GM19099 (cell line): ENCODE data around the gene PPP1R9B.
A peak's percentile ranks its signal among the peaks of the same experiment; 100 is the strongest.

ENCODE experiments used
- POLR2A ChIP-seq: IDR thresholded peaks from 3 replicates; pipeline ENCODE4 v1.6.1; 2011; ENCODE audit warnings: low read depth; ENCODE audit not compliant: insufficient read length; ENCODE audit errors: extremely low read depth

PPP1R9B gene

DNA sequence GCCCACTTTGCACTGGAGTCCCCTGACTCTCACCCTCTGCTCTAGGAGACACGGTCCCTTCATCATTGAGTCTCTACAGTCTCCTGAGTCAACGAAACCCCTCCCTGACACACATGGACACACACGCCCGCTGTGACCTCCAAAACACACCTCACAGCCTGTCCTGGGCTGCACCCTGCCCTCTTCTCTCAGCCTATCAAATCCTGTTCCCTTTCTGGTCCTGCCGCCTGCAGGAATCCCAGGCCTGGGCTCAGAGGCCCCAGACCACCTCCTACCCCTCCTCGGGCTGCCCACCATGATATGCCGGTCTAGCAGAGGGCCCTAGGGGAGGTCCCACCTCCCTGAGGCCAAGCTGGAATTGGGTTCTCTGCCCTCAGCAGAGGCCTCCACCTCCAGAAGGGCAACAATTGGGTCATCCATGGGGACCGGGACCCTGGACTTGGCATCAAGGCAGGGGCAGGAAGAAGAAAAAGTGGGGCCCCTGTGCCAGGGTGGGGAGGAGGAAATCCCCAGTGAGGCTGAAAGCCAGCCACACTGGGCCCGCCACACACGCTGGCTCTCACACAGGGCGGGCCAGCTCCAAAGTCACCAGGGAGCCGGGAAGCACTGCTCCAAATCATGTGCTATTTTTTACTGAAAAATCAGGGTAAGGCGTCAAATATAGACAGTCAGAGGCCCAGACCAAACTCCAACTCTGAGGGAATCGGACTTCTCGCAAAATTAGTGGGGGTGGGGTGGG is 3.4 kb downstream of the PPP1R9B start:
- TF ChIP-seq POLR2A, result peak; percentile 42

DNA sequence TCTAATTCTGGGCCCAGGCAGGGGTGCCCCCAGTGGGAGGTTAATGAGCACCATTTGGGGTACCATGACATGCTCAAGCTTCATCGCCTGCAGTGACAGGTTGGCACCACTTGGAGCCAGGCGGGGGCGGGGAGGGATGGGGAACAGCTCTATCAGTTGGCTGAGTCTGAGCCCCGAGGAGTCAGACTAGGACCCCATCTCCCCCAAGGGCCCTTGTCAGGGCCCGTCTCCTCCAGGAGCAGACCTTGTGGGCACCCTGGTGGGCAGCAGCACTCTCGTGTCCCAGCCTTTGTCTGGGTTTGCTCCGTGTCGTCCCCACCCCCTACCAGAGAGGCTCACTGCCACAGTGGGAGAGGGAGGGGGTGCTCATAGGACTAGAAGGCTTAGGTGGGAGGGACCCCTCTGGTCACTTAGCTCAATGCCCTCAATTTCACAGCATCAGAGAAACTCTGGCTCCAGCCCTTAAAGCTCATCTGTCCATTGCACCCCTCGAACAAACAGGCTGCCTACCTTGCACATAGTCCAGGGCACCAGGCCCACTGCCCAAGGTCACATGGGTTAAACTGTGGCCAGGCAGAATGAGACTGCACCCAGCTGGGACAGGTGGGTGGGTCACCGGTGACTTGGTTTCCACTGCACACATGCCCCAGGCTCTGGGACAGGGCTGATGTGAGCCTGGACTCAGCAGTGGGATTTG is 4.1 kb downstream of the PPP1R9B start:
- TF ChIP-seq POLR2A, result no peak

DNA sequence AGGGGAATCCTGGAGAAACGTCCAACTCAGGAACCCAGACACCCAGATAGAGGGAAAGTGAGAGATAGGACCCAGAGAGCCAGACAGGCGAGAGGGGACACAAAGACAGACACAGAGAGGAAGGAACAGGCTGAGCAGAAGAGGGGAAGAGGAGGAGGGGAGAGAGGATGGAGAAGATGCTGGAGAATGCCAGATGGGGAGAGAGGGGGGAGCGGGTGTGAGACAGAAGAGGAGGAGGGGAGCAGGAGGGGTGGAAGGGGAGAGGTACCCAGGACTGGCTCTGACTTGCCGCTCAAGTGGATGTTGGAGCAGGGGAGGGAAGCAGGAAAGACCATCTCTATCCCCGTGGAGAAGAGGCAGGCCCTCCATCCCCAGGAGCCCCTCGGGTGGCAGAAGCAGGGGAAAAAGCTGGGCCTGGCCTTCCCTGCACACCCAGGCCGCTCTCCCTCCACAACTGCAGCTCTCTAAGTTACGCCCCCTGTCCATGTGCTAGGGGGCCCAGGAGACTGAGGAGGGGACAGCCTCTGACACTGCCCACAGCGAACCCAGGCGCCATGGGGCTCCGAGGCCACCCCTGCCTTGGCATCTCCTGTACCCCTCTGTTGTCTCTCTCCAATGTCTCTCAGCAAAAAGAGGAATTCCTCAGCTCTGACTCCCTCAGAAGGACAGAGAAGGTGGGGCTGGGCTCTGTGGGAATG is 4.8 kb downstream of the PPP1R9B start:
- TF ChIP-seq POLR2A, result no peak

DNA sequence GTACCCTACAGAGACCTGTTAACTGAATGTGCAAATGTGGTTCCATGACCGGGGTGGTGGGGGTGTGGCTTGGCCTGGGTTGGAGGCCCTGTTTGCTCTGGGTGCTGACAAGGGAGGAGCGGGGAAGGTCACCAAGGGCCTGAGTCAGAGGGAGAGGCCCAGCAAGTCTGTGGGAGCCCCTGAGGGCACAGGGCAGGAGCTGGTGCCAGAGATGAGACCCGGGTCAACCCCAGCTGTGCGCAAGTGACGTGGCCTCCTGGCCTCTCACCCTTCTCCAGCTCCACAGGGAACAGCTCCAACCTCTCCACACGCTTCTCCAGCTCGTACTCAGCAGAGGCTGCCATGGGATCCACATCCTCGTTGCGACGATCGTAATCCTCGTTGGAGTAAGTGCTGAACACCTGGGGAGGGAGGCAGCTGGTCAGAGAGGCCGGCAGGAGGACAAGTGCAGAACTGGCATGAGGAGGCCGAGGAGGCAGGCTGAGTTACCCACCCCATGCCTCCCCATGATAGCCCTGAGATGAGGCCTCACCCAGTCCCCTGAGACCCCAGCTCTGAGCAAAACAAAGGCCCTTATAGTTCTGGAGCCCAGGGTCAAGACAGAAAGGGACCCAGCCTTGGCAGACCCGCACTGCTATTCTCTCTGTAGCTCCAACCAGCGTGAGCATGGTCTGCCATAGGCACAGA is 5.5 kb downstream of the PPP1R9B start:
- TF ChIP-seq POLR2A, result no peak

DNA sequence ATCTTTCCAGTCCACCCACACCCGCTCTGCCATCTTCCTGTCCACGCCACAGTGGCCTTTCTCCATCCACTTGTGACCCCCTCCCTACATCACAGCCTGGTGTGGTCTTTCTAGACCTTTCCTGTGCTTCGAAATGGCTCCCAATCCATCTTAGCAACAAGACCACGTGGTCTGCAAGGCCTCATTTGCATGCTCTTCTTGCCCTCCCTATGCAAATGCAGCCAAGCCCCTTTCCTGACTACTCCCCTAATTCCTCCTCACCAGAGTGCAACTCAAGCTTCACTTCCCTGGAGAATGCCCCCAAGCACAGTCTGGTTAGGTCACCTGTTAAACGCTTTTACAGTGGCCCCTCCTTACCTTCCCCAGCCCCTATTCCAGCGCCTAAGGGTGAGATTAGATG is 6.1 kb downstream of the PPP1R9B start:
- no peak for TF ChIP-seq POLR2A

DNA sequence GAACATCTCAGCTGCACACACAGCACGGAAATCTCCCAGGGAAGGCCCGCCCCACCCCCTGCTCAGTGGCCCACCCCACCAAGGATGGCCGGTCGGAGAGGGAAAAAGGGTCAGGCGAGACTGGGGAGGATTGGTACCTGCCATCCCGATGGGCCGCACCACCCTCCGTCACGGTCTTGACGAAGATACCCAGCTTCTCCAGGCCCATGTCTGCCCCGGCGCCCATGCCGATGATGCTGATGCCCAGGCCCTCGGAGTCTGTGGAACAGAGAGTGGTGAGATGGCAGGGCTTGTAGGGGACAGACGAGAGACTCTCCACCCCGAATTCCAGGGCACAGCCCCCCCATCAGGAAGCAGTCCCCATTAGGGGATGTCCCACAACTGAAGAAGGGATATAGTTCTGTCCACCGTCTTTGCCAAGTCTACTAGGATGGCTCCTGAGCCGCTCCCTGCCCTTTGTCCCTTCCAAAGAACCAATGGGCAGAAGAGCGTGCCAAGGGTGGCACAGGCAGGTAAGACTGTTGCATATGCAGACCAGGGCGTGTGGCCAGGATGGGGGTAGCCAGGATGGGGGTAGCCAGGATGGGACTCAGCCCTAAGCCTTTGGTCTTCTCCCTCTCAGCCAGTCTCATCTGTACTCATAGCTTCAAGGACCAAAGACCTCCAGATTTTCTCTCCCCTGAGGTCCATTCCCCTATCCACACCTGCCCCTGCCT is 6.9 kb downstream of the PPP1R9B start:
- TF ChIP-seq POLR2A, result no peak

DNA sequence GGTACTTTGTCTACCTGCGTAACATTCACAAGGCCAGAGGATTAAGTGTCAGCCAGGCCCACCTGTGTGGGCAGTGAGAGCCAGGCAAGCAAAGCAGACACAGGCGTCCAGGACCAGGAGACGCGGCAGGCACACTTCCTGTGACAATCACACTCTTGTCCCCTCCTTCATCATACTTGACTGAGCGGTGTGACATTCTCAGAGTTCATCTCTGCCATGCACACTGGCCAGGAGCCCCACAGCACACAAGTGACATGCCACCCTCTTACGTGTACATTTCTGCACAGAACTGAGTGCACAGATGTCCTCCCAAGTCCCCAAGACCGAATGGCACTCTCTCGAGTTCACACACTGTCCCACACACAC is 8.7 kb downstream of the PPP1R9B start:
- no peak for TF ChIP-seq POLR2A

DNA sequence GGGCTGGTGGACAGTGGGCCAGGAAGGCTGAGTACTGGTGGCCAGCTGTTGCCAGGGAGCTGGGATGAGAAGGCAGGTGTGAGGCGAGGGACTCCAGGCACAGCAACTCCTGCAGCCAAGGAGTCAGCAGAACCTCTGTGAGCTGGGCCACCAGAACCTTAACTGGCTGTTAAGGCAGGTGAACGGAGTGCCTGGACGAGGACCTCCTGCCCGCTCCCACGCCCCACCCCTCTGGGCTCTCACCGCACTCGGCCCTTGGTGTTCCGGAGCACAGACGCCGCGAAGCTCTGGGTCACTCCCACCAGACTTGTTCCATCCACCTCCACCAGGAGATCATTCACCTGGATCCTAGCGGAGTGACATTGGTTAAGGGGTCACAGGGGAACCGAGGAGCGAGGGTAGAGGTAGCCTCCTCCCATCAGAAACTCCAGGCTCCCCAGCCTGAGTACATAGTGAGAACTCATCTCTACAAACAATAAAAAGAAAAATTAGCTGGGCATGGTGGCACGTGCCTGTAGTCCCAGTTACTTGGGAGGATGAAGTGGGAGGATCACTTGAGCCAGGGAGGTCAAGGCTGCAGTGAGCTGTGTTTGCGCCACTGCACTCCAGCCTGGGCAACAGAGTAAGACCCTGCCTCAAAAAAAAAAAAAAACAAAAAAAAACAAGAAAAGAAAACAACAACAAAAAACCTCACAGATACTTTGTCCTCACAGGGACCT is 9.3 kb downstream of the PPP1R9B start:
- no peak for TF ChIP-seq POLR2A

DNA sequence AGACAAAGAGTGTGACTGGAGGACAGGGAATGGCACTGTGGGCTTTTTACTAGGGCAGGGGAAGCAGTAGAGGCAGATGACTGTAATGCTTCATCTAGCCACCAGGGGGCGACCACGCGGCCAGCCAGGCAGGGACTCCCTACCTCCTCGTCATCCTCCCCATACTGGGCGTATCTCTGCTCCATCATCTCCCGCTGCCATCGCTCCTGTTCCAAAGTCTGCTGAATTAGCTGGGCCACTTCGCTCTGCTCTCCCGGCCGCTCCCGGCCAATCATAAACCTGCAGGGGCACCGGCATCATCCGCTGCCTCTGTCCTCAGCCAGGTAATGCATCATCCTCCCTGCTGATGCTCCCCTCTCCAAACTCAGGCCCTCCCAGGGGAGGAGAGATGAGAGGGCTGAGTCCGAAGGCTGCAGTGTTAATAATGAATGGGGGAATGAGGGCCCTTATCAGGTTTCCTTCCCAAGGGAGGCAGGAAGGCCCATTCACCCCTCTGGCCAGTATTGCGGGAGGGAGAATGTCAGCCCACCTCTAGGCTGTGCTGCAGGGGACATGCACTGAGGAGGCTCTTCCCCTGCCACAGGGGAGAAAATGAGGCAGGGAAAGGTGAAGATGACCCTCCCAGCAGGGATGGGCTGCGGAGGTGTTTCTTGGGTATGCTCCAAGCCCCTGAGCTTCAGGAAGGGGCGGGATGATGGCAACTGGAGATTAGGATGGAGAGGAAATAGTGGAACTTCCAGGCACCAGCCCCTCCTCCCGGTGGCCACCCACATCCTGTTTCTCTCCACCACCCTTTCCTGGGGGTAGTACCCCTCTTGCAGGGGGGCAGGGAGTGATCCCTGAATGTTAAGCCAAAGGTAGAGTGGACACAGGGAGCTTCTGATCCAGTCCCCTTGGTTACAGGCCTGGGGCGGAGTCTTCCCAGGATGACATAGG is 10.3 kb downstream of the PPP1R9B start:
- TF ChIP-seq POLR2A, result no peak

DNA sequence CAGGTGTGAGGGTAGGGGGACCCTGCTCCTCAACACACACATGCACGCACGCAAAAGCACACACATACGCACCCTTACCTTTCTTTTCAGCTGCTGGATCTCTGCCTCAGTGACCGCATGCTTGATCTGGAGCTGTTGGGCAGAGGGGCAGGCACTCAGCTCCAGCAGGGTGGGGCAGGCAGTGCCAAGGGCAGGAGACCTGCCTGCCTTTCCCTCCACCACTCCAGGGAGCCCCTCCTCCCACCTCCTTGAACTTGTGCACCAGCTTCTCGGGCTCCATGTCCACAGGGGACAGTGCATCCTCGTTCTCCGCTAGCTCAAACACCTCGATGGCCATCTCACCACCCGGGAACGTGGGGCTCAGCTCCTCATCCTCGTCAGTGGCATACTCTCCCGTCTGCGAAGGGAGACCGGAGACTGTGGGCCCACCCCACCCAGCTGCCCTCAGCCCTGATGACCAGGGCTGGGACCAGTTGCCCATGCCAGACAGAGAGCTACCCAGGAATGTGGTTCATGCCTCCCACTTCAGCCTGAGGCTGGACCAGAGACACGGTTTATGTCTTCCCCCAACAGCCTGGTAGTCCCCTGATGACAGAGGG is 11.2 kb downstream of the PPP1R9B start:
- no peak for TF ChIP-seq POLR2A

DNA sequence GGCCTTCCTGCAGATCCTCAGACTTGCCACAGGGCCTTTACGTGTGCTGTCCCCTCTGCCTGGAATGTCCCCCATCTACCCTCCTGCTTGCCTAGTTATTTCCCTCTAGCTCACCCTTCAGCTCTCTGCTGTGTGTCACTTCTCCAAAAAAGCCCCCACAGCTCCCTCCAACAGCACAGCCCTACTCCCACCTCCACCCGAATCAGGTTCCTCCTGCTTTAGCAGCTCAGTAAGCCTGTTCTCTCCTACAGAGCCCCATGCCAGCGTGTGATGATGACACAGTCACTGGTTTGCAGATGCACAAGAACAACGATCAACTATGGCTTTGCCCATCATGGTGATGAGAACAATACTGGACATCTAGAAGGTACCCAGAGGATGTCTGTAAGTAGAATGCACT is 13.4 kb downstream of the PPP1R9B start:
- no peak for TF ChIP-seq POLR2A

DNA sequence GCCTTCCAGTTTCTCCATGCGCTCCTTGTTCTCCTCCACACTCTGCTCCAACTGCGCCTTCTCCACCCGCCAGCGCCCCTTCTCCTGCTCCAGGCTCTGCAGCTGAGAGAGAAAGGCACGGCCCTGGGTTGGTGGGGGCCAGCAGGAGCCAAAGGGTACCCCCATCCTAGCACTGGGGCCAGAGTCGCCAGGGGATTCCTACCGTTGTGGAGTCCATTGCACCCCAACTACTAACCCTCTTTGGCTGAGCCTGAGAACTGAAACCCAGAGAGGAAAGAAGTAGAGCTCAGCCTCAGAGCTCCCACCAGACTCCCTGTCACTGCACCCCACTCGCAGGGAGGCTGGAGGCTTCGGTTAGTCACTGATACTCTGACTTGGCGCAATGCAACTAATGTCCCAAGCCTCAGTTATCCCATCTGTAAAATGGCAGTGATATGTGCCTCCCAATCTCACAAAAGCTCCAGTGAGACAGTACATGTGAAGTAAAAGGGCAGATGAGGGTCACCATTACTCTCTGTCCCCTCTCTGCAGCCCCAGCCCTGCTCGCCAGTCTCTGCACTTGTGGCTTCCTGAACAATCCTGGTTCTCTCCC is 14.3 kb downstream of the PPP1R9B start:
- TF ChIP-seq POLR2A, result no peak
